SHP77 (cell line): ENCODE results near the gene SLC9A5.

Experiments used
- DNase-seq, 2 experiments: peaks; one replicate each; lab custom pipeline; 2025; lab: John Stamatoyannopoulos, UW

SLC9A5 gene

DNA sequence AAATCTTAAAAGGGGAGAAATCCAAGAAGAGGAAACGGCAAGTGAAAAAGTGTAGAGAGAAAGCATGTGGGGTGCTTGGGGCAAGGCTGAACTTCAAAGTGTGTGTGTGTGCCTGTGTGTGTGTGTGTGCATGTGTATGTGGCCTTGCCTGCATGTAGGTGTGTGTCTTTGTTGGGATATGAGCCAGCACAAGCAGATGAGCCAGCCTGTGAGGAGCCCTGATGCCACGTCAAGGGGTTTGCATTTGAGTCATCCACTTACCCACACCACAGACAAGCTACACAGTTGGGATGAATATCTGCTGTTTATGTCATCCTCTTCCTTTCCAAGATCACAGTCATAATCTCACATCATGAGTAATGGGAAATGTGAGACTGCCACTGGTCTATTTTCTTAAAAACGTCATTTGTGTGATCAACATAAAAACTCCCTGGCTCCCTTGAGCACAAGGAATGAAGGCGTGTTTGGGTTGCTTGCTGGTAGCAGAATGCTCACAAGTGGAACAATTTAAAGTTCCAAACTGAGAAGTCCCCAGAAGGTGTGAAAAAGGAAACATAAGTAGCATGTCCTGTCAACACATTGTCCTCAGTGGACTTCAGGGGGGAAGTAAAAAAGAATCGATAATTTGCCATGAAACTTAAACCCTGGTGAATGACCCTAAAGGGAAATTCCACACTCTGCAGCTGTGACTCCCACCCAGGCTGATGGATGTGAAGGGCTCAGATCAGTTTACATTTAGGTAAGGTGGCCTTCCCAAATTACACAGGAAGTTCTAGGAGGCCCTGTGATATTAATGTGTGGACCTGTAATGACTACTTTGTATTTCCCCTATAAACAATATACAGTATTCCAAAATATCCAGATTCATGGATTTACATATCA, 63.1 kb downstream of the SLC9A5 start:
- DNase-seq = peak; percentile 38 to 45

DNA sequence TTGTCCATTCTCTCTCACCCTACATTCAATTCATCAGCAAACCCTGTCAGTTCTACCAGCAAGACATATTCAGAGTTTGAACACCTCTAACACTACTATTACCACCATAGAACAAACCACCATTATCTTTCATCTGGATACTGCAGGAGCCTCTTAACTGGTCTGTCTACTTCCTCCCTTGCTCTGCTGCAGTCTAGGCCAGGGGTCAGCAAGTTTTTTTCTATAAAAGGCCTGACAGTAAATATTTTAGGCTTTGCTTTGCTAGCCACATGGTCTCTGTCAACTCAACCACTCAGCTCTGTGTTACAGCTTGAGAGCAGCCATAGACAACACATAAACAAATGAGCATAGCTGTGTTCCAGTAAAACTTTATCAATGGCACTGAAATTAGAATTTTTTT, 63.9 kb downstream of the SLC9A5 start:
- no peak for DNase-seq

DNA sequence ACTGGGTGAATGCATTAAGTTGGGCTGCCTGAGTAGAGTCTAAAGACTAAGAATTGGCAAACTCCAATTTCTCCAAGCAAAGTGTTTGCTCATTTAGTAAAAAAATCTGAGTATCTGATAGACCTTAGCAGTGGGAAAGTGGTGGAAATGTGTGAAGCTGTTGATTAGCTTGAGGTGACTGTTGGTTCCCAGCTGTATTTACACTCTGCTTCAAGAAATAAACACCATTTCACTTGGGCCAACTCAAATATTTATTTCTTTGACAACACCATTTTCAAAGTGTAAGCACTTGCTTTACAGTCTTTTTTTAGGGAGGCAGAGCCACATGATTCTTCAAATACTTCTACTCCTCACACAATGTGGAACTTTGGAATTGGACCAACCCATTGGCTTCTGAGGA, 69.1 kb downstream of the SLC9A5 start:
- DNase-seq = no peak
